Left lung (tissue), 10 donors: ENCODE measurements around the gene SMURF1. TPM values are rescaled to one million over a fixed set of nuclear protein-coding genes. Genes with fewer than 3 reads are reported as not detected.
"Not testable (repeated sequence)": the region's sequence is repeated elsewhere in the genome, so short reads cannot be mapped to it uniquely, and the experiment has no call there.

ENCODE experiments used
- ATAC-seq: fragments of 200-7000 bp; cut with Tn5 transposase; one replicate; pipeline ENCODE4 v1.9.1; 2020; ENCODE audit warnings: moderate library complexity
- DNase-seq, 4 donors: peaks; one replicate each; pipeline ENCODE4 v3.0.0-alpha.2; 2013 to 2020
- H3K27ac ChIP-seq, 2 donors: fragments of 200-600 bp; sonication (generic) in 1 of 2; one replicate each; pipeline versions ENCODE4 v1.5.0 to v1.8.0; 2020 to 2021
- H3K27me3 ChIP-seq, 2 donors: fragments of 200-600 bp; sonication (generic) in 1 of 2; one replicate each; pipeline versions ENCODE4 v1.5.0 to v1.8.0; 2020 to 2021
- H3K36me3 ChIP-seq, 2 donors: fragments of 200-600 bp; sonication (generic) in 1 of 2; one replicate each; pipeline versions ENCODE4 v1.5.0 to v1.8.0; 2020 to 2021
- H3K4me1 ChIP-seq, 2 donors: fragments of 200-600 bp; one replicate each; pipeline ENCODE4 v1.8.0; 2021
- H3K4me3 ChIP-seq, 2 donors: fragments of 200-600 bp; sonication (generic) in 1 of 2; one replicate each; pipeline versions ENCODE4 v1.5.0 to v1.8.0; 2020 to 2021; ENCODE audit warnings: mild to moderate bottlenecking in 1 of 2
- H3K9me3 ChIP-seq, 2 donors: fragments of 200-600 bp; sonication (generic) in 1 of 2; one replicate each; pipeline versions ENCODE4 v1.5.0 to v1.8.0; 2020 to 2021
- CTCF ChIP-seq, 2 donors: fragments of 200-600 bp; sonication (generic) in 1 of 2; IDR thresholded peaks; one replicate each; pipeline versions ENCODE4 v1.5.0 to v1.8.0; 2021; ENCODE audit warnings: antibody characterized with exemption in 2 of 2
- intact Hi-C, 2 donors: fragments of 100-400 bp; cut with DNase I; formaldehyde crosslinking; loops; one replicate each; pipeline versions ENCODE4 v1.11.2 to v1.14.2; 2022
- polyA plus RNA-seq, 6 donors: library from polyadenylated mRNA; unstranded; fragments of 120-200 nt; gene quantifications; one replicate each; pipeline ENCODE4 v1.2.1, GENCODE V29; 2013; ENCODE audit not compliant: insufficient read length in 6 of 6
- total RNA-seq, 2 donors: library from RNA; stranded (reverse); fragmentation: NEBNext Ultra II Directional; extraction: Animal tissue kit (Norgen Biotek cat#: 25700); gene quantifications; one replicate each; pipeline ENCODE4 v1.2.1, GENCODE V29; 2021
- donor health status: DM: no; HTN: yes; CAD: no.
- donor health status: DM: no; HTN: no; CAD: no.

SMURF1 gene
- total and polyA plus RNA-seq, 8 donors, result 15.6 to 43.4 (median 18.3) TPM

- DNase-seq (no peak), ATAC-seq (no peak)
- no peaks in the 10 kb centered on the region for H3K36me3 ChIP-seq
- H3K9me3 ChIP-seq, result no peaks in the 10 kb centered on the region
- no peak overlapping the region for H3K4me3 ChIP-seq
- no peak for TF ChIP-seq CTCF (IDR thresholded peaks at IDR 0.05)
- no peak overlapping the region for H3K27ac ChIP-seq
- H3K27me3 ChIP-seq, result no peaks in the 10 kb centered on the region
- peaks cover 21 to 43% of the 10 kb centered on the region in 2 donors for H3K4me1 ChIP-seq
- intact Hi-C loops, result no loop called here
Observed at GRCh38 chr7:99104631-99105030, 39.3 kb downstream of the SMURF1 start.

- H3K27ac ChIP-seq, H3K27me3 ChIP-seq, H3K4me3 ChIP-seq, H3K36me3 ChIP-seq, H3K9me3 ChIP-seq, intact Hi-C loops, ATAC-seq, DNase-seq: not testable (repeated sequence)
- H3K4me1 ChIP-seq, result peaks cover 15 to 35% of the 10 kb centered on the region in 2 donors
Observed at GRCh38 chr7:99103836-99104235, 40.1 kb downstream of the SMURF1 start.

- Histone ChIP-seq H3K4me3 (no peak overlapping the region), H3K4me1 (peaks cover 15 to 30% of the 10 kb centered on the region in 2 donors), H3K27me3 (no peaks in the 10 kb centered on the region), H3K36me3 (no peaks in the 10 kb centered on the region), H3K9me3 (no peaks in the 10 kb centered on the region), H3K27ac (no peak overlapping the region)
- DNase-seq, result no peak
- intact Hi-C loops, result no loop called here
- no peak for ATAC-seq
- no peak for TF ChIP-seq CTCF (IDR thresholded peaks at IDR 0.05)
Observed at GRCh38 chr7:99102809-99103690, 40.9 kb downstream of the SMURF1 start.

GRCh38 chr7:99102361-99102760 is 41.5 kb downstream of the SMURF1 start:
- ATAC-seq (no peak), DNase-seq (no peak)
- no peak for TF ChIP-seq CTCF (IDR thresholded peaks at IDR 0.05)
- Histone ChIP-seq H3K9me3 (no peaks in the 10 kb centered on the region), H3K36me3 (no peaks in the 10 kb centered on the region), H3K4me1 (peaks cover 14 to 24% of the 10 kb centered on the region in 2 donors), H3K27ac (no peak overlapping the region), H3K27me3 (no peaks in the 10 kb centered on the region), H3K4me3 (no peak overlapping the region)
- intact Hi-C loops, result no loop called here

- intact Hi-C loops, H3K27me3 ChIP-seq, H3K27ac ChIP-seq, H3K4me3 ChIP-seq, DNase-seq, H3K36me3 ChIP-seq, H3K9me3 ChIP-seq, ATAC-seq: not testable (repeated sequence)
- peaks cover 12 to 15% of the 10 kb centered on the region in 2 donors for H3K4me1 ChIP-seq
Observed at GRCh38 chr7:99101516-99101915, 42.4 kb downstream of the SMURF1 start.

- no peaks in the 10 kb centered on the region for H3K27me3 ChIP-seq
- no peak overlapping the region for H3K27ac ChIP-seq
- TF ChIP-seq CTCF (IDR thresholded peaks at IDR 0.05), result no peak
- H3K9me3 ChIP-seq, result no peaks in the 10 kb centered on the region
- DNase-seq (no peak), ATAC-seq (no peak)
- intact Hi-C loops, result no loop called here
- H3K36me3 ChIP-seq, result no peaks in the 10 kb centered on the region
- no peak overlapping the region for H3K4me3 ChIP-seq
- H3K4me1 ChIP-seq, result peaks cover 10 to 16% of the 10 kb centered on the region in 2 donors
Observed at GRCh38 chr7:99099499-99100077, 44.3 kb downstream of the SMURF1 start.
